ENCODE measurements around the gene SERPINA12.

SERPINA12 gene

DNA sequence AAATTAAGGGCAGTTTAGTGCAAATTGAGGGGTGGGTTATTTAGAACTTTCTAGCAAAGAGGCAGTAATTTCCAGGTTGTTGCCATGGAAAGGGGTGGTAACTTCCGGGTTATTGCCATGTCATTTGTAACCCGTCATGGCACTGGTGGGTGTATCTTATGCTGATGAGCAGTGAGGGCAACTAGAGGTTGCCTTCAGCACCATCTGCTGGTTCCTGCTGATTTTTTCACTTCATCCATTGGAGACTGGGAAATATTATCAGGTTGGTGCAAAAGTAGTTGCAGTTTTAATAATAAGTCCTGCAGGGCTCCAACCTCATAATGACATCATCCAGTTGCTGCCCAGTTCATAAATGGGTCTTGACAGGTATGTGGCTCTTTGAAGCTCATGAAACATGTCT is 27.6 kb upstream of the SERPINA12 start:
- TF ChIP-seq, protein P1, sequence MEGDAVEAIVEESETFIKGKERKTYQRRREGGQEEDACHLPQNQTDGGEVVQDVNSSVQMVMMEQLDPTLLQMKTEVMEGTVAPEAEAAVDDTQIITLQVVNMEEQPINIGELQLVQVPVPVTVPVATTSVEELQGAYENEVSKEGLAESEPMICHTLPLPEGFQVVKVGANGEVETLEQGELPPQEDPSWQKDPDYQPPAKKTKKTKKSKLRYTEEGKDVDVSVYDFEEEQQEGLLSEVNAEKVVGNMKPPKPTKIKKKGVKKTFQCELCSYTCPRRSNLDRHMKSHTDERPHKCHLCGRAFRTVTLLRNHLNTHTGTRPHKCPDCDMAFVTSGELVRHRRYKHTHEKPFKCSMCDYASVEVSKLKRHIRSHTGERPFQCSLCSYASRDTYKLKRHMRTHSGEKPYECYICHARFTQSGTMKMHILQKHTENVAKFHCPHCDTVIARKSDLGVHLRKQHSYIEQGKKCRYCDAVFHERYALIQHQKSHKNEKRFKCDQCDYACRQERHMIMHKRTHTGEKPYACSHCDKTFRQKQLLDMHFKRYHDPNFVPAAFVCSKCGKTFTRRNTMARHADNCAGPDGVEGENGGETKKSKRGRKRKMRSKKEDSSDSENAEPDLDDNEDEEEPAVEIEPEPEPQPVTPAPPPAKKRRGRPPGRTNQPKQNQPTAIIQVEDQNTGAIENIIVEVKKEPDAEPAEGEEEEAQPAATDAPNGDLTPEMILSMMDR (IDR thresholded peaks at IDR 0.05; ENCODE audit: insufficient read depth, low read depth, low read length, missing control alignments) = peak; percentile 13
- no peak overlapping the region for H3K4me3 ChIP-seq (ENCODE audit: low read length)
- peak; percentile 4 for DNase-seq (ENCODE audit: low read depth)

DNA sequence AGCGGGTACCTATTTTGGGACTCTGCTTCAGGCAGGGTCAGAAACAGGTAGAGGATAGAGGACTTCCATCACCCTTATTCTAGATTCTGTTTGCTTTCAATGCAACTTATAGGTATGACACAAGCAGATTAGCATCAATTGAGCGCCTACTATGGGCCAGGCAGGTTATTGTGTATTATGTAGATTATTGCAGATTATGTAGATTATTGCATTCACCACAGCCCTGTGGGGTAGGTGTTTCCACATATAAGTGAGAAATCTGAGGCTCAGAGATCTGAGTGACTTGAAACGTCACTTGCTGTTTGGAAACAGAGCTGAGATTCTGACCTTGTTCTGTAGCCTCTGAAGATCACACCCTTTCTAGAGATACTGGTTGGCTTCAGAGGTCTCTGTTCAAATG is 26.2 kb upstream of the SERPINA12 start:
- TF ChIP-seq, protein P1 (IDR thresholded peaks at IDR 0.05; ENCODE audit: insufficient read depth, low read depth, low read length, missing control alignments) = no peak
- no peak overlapping the region for H3K4me3 ChIP-seq (ENCODE audit: low read length)
- no peak for DNase-seq (ENCODE audit: low read depth)

DNA sequence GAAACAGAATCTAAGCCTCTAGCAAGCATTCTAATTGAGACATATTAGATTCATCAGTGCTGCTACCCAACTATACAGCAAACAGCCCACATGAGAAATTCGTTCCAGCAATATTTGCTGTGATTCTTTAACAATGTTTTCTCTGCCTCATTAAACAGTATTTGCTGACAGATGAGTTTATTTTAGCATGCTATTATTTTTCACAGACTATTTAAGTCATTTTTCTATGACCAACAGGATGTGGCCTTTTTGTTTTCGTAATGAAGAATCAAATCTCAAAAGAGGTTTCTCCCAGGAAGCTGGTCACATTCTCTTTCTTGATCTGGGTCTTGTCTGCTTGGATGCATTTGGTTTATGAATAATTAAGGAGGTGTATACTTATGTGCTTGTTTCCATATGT is 23.2 kb upstream of the SERPINA12 start:
- H3K4me3 ChIP-seq (ENCODE audit: low read length) = no peak overlapping the region
- DNase-seq (ENCODE audit: low read depth) = no peak
- TF ChIP-seq, protein P1 (IDR thresholded peaks at IDR 0.05; ENCODE audit: insufficient read depth, low read depth, low read length, missing control alignments) = no peak

DNA sequence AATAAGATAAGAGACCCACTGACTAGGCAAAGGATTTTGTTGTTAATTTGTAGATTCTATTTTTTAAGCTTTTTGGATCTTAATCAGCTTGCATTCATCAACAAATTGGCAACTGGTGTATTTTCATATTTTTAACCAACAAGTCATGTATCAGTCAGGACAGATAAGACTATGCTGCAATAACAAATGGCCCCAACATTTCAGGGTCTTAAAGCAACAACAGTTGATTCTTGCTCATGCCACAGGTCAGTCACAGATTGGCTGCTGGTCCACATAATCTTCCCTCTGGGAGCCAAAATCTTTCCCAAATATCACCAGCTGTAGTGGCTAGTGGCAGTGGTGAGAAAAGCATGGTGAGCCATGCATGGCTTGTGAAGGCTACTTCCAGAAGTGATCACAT is 21.9 kb upstream of the SERPINA12 start:
- TF ChIP-seq, protein P1 (IDR thresholded peaks at IDR 0.05; ENCODE audit: insufficient read depth, low read depth, low read length, missing control alignments) = no peak
- no peak overlapping the region for H3K4me3 ChIP-seq (ENCODE audit: low read length)
- DNase-seq (ENCODE audit: low read depth) = no peak

DNA sequence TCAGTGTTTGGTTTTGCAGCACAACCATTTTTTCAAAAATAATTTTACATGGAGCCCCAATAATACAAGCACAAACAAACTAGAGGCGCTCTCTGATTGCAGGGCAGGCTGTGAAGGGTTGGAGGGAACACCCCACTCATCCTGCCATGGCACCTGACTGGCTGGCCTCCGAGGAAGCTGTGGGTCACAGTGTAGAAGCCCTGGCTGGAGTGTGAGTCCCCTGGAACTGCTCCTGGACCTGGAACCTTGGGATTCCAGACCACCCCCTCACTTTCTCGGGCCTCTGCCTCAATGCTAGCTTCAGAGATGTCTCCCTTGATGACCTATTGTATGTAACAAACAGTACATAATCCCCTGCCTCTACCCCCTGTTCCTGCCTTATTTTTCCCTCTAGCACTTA is 14.8 kb upstream of the SERPINA12 start:
- DNase-seq (ENCODE audit: low read depth) = no peak
- TF ChIP-seq, protein P1 (IDR thresholded peaks at IDR 0.05; ENCODE audit: insufficient read depth, low read depth, low read length, missing control alignments) = no peak
- no peak overlapping the region for H3K4me3 ChIP-seq (ENCODE audit: low read length)

DNA sequence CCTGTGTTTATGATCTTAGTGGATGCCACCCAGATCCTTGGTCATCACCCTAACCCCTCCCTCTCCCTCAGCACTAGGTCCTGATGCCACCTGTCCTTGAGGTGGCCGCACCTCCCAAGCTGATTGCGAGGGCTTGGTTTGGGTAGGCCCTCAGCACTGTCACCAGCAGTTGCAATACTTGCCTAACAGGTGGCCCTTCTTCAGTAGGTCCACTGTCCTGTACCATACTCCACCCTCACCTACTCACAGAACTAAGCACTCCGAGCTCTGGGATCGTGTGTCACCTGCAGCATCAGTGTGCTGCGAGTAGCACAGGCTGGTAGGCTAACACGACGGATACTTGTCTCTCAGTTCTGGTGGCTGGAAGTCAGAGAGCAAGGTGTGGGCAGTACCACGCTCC is 14.0 kb upstream of the SERPINA12 start:
- no peak for DNase-seq (ENCODE audit: low read depth)
- TF ChIP-seq, protein P1 (IDR thresholded peaks at IDR 0.05; ENCODE audit: insufficient read depth, low read depth, low read length, missing control alignments) = no peak
- H3K4me3 ChIP-seq (ENCODE audit: low read length) = no peak overlapping the region

DNA sequence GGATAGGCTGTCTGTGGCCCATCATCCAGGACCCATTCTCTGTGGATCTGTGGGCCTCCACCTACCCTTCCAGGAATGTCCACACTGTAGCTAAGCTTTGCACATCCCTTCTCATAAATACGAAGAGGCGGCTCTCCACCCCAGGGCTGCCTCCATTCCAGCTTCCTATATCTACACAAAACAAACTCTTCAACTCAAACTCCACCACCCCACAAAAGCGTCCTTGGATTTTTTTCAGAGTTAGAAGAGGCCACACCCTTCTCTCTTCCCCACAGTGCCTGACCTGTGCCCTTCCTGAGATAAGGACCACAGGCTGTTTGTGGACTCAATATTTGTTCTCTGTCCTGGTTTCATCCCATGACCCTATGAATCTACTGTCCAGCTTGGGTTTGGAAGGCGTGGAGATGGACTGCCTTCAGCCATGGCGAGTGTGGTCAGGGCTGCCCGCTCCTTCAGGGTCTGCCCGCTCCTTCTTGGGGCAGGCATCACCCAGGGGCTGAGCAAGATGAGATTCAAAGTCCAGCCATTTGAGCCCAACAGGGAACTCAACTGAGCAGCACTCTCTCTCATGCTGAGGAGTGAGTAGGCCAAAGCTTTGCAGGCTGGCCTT is 13.0 kb upstream of the SERPINA12 start:
- H3K4me3 ChIP-seq (ENCODE audit: low read length) = no peak overlapping the region
- TF ChIP-seq, protein P1 (IDR thresholded peaks at IDR 0.05; ENCODE audit: insufficient read depth, low read depth, low read length, missing control alignments) = no peak
- no peak for DNase-seq (ENCODE audit: low read depth)
